ENCODE data around the gene FBXO47.
"Not testable (repeated sequence)": the region's sequence is repeated elsewhere in the genome, so short reads cannot be mapped to it uniquely, and the experiment has no call there.

FBXO47 gene

DNA sequence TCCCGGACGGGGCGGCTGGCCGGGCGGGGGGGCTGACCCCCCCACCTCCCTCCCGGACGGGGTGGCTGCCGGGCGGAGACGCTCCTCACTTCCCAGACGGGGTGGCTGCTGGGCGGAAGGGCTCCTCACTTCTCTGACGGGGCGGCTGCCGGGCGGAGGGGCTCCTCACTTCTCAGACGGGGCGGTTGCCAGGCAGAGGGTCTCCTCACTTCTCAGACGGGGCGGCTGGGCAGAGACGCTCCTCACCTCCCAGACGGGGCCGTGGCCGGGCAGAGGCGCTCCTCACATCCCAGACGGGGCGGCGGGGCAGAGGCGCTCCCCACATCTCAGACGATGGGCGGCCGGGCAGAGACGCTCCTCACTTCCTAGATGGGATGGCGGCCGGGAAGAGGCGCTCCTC is 36.4 kb downstream of the FBXO47 start:
- H3K4me3 ChIP-seq (ENCODE audit: low read length): not testable (repeated sequence)

DNA sequence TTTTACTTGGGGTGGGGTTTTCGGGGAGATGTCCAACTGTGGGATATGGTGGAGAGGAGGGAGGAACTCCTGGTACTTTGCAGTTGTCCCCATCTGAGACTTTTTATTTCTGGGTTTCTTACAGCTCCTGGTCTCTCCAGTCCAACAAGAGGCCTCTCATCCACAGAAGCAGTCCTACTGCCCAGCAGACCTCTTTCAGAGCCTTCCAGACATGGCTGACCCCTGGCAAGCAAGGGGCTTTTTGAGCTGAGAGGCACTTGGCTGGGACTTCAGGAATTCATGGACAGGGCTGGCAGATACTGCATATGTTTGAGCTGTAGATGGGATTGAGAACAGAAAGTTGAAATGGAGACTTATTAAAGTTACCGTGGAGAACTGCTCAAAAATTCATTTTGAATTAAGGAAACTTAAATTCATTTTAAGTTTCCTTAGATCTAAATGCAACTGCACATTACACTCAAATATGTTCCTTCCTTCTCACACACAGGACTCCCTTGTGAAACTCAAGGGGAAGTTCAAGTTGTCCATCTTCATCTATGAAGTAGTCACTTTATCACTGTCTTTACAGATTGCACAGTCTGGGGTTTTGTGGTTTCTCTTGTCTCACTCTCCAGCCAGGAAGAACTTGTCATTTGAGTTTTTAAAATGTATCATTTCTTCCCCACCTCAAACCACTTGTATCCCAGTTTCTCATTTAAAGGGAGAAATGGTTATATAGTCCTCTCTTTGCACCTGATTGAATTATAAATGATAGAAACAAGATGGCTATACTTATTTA is 40.7 kb downstream of the FBXO47 start:
- no peak overlapping the region for H3K4me3 ChIP-seq (ENCODE audit: low read length)
- DNase-seq (ENCODE audit: low read depth, low spot score): peak; percentile 86

More for the DNA sequence above, 36.4 kb downstream of the FBXO47 start:
- DNase-seq (ENCODE audit: low read depth, low spot score): not testable (repeated sequence)

GRCh38 chr17:38925263-38925995 is 41.8 kb downstream of the FBXO47 start, which contains the start of gene LASP1NB:
LASP1NB (plus strand) TSS chr17:38925614.
- peak; percentile 81 for DNase-seq (ENCODE audit: low read depth, low spot score)
- H3K4me3 ChIP-seq (ENCODE audit: low read length): peak within 1 kb of the TSS; percentile 28

- no peak overlapping the region for H3K4me3 ChIP-seq (ENCODE audit: low read length)
- DNase-seq (ENCODE audit: low read depth, low spot score): no peak
These were observed 44.5 kb downstream of the FBXO47 start for GRCh38 chr17:38922538-38923297.

GRCh38 chr17:38921756-38922411 is 45.3 kb downstream of the FBXO47 start:
- H3K4me3 ChIP-seq (ENCODE audit: low read length): no peak overlapping the region
- no peak for DNase-seq (ENCODE audit: low read depth, low spot score)

GRCh38 chr17:38920374-38921291 is 46.6 kb downstream of the FBXO47 start:
- DNase-seq (ENCODE audit: low read depth, low spot score): no peak
- no peak overlapping the region for H3K4me3 ChIP-seq (ENCODE audit: low read length)

DNA sequence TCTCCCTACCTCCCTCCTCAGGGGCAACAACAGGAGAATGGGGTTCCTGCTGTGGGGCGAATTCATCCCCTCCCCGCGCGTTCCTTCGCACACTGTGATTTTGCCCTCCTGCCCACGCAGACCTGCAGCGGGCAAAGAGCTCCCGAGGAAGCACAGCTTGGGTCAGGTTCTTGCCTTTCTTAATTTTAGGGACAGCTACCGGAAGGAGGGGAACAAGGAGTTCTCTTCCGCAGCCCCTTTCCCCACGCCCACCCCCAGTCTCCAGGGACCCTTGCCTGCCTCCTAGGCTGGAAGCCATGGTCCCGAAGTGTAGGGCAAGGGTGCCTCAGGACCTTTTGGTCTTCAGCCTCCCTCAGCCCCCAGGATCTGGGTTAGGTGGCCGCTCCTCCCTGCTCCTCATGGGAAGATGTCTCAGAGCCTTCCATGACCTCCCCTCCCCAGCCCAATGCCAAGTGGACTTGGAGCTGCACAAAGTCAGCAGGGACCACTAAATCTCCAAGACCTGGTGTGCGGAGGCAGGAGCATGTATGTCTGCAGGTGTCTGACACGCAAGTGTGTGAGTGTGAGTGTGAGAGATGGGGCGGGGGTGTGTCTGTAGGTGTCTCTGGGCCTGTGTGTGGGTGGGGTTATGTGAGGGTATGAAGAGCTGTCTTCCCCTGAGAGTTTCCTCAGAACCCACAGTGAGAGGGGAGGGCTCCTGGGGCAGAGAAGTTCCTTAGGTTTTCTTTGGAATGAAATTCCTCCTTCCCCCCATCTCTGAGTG is 47.7 kb downstream of the FBXO47 start:
- no peak overlapping the region for H3K4me3 ChIP-seq (ENCODE audit: low read length)
- no peak for DNase-seq (ENCODE audit: low read depth, low spot score)

GRCh38 chr17:38918916-38919315 is 48.3 kb downstream of the FBXO47 start:
- DNase-seq (ENCODE audit: low read depth, low spot score): no peak
- H3K4me3 ChIP-seq (ENCODE audit: low read length): no peak overlapping the region

GRCh38 chr17:38918129-38918913 is 48.9 kb downstream of the FBXO47 start:
- no peak for DNase-seq (ENCODE audit: low read depth, low spot score)
- no peak overlapping the region for H3K4me3 ChIP-seq (ENCODE audit: low read length)

DNA sequence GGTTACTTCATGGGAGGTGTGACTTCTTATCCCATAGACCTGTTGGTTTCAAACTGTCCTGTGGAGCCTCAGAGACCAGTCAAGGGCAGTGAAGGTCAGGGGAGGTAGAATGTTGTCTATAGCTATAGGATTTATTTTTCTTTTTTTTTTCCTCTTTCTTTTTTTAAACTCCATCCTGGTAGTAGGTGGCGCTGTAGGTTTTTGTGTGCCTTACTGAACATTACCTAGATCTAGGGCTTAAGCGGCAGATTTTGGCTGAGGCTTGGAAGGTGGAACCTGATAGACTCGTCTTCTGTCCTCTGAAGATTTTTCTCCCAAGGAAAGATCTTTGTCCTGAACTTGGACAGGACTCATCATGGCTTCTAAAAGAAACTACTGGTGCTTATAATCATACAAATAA is 49.9 kb downstream of the FBXO47 start:
- H3K4me3 ChIP-seq (ENCODE audit: low read length): no peak overlapping the region
- no peak for DNase-seq (ENCODE audit: low read depth, low spot score)

GRCh38 chr17:38916771-38917170 is 50.4 kb downstream of the FBXO47 start:
- H3K4me3 ChIP-seq (ENCODE audit: low read length): no peak overlapping the region

DNA sequence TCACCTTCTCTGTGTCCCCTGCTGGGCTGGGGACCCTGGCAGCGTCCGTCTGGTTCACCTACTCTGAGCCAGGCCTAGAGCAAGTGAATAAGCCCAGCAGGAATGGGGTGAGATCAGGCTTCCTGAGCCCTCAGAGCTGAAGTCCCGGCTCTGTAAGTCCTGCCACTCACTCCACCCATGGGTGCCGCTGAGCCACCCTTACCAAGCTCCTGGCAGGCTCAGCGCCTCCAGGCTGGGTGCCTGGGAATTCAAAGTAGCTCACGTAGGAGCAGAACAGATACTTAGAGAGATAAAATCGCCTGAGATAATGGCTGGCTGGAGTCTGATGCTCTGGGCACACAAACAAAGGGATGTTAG is 51.6 kb downstream of the FBXO47 start:
- no peak for DNase-seq (ENCODE audit: low read depth, low spot score)
- H3K4me3 ChIP-seq (ENCODE audit: low read length): no peak overlapping the region

More at GRCh38 chr17:38916771-38917170, 50.4 kb downstream of the FBXO47 start:
- DNase-seq (ENCODE audit: low read depth, low spot score): no peak

DNA sequence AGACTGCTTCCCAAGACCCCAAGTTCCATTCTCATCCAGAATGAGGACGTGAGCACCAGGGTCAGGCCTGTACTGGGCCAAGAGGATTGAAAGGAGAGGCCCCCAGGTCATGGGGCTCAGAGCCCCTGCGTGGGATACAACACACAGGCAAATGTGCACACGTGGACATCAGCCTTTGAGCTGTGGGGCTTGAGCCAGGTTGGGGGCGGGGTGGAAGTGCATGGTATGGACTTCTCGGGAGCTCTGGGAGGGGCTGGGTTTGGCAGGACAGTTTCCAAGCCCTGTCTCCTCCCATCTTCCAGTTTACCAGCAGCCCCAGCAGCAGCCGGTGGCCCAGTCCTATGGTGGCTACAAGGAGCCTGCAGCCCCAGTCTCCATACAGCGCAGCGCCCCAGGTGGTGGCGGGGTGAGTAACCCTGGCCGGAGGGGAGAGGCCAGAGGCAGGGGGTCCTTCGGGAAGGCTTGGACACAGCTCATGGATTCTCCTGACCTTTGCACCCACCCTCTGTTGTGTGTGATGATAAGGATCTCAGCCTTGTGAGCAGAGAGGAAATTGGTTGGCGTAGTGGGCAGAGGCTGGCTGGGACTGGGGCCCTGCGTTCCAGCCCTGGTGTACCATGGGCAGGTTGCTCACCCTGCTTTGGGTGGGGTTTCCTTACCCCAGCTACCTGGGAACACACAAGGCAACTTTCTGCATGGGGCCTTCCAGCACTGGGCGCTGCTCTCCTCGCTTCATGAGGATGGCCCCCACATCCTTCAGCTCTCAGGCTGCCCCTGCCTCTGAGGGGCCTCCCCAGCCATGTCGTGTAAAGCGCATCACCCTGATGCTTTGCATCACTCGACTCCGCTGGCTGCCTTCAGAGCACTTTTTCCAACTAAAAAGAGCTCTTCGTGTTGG is 52.2 kb downstream of the FBXO47 start:
- H3K4me3 ChIP-seq (ENCODE audit: low read length): no peak overlapping the region
- DNase-seq (ENCODE audit: low read depth, low spot score): no peak

DNA sequence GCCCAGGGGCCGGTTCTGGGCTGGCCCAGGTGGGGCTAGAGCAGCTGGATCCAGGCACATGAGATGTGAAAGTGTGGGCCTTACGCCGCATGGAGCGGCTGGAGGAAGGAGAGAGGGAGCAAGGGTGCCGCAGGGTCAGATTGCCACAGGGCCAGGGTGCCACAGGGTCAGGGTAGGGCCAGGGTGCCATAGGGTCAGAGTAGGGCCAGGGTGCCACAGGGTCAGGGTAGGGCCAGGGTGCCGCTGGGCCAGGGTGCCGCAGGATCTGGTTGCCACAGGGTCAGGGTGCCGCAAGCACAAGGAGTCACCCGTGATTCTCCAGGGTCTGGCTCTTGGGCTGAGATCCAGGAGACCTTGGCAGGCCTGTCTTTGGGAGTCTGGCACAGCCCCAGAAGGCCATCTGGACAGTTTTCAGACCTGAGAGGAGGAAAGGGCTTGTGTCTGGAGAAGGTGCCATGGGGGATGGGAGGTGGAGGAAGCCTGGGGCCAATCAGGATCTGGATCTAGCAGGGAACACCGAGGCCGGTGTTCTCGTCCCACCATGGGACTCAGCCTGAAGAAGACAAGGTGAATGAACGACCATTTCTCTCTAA is 54.9 kb downstream of the FBXO47 start:
- DNase-seq (ENCODE audit: low read depth, low spot score): no peak
- H3K4me3 ChIP-seq (ENCODE audit: low read length): no peak overlapping the region

DNA sequence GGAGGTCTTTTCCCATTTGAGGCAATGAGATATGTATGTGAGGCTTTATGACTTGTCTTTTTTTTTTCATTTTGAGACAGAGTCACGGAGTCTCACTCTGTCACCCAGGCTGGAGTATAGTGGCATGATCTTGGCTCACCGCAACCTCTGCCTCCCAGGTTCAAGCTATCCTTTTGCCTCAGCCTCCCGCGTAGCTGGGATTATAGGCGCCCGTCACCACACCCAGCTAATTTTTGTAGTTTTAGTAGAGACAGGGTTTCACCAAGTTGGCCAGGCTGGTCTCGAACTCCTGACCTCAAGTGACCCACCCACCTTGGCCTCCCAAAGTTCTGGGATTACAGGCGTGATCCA is 55.5 kb downstream of the FBXO47 start:
- H3K4me3 ChIP-seq (ENCODE audit: low read length); DNase-seq (ENCODE audit: low read depth, low spot score): not testable (repeated sequence)

Data from Jurkat, Clone E6-1 (cell line).